Transverse colon (tissue), 4 donors: ENCODE results near the gene ADK.

Experiments
- EP300 ChIP-seq: sonication (generic); formaldehyde crosslinking; IDR thresholded peaks from one replicate; pipeline ENCODE4 v1.6.1; 2017; ENCODE audit warnings: antibody characterized with exemption, low read depth
- POLR2A ChIP-seq: fragments of 450-650 bp; IDR thresholded peaks from one replicate; pipeline ENCODE4 v1.6.1; 2016; ENCODE audit warnings: antibody characterized with exemption, mild to moderate bottlenecking, moderate library complexity
- POLR2AphosphoS5 ChIP-seq, 3 donors: sonication (generic); formaldehyde crosslinking; IDR thresholded peaks; one replicate each; pipeline ENCODE4 v1.6.1; 2016; ENCODE audit warnings: antibody characterized with exemption in 3 of 3
- TF ChIP-seq, protein P1 (sequence below), 5 experiments: fragments of 200-600 bp in 3 of 5; fragments of 450-650 bp in 2 of 5; sonication (generic) in 3 of 5; IDR thresholded peaks; 1 replicate in 2 of 5; 2 replicates in 3 of 5; pipeline ENCODE4 v1.5.1; 2016 to 2017; ENCODE audit warnings: antibody characterized with exemption in 5 of 5, inconsistent platforms in 3 of 5, mild to moderate bottlenecking in 2 of 5, moderate library complexity in 1 of 5

- TF ChIP-seq, protein P1, sequence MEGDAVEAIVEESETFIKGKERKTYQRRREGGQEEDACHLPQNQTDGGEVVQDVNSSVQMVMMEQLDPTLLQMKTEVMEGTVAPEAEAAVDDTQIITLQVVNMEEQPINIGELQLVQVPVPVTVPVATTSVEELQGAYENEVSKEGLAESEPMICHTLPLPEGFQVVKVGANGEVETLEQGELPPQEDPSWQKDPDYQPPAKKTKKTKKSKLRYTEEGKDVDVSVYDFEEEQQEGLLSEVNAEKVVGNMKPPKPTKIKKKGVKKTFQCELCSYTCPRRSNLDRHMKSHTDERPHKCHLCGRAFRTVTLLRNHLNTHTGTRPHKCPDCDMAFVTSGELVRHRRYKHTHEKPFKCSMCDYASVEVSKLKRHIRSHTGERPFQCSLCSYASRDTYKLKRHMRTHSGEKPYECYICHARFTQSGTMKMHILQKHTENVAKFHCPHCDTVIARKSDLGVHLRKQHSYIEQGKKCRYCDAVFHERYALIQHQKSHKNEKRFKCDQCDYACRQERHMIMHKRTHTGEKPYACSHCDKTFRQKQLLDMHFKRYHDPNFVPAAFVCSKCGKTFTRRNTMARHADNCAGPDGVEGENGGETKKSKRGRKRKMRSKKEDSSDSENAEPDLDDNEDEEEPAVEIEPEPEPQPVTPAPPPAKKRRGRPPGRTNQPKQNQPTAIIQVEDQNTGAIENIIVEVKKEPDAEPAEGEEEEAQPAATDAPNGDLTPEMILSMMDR (IDR thresholded peaks at IDR 0.05), result no peak
- TF ChIP-seq POLR2A (no peak), POLR2AphosphoS5 (IDR thresholded peaks at IDR 0.05) (no peak), EP300 (no peak)
Observed at GRCh38 chr10:74451127-74451829, 300.3 kb downstream of the ADK start.
